OCI-LY1 (cell line): ENCODE data around the gene PSMD5.
A peak's percentile ranks its signal among the peaks of the same experiment; 100 is the strongest.

Experiments
- H2AFZ ChIP-seq: fragments of 200-600 bp; sonication (generic), shearing (Covaris generic); 2 replicates; pipeline ENCODE4 v1.6.0; 2014; ENCODE audit warnings: antibody characterized with exemption, mild to moderate bottlenecking, low read length
- H3F3A ChIP-seq: fragments of 200-600 bp; sonication (generic), shearing (Covaris generic); 2 replicates; pipeline ENCODE4 v1.6.0; 2014; ENCODE audit warnings: mild to moderate bottlenecking, antibody characterized with exemption, low read length, moderate library complexity; ENCODE audit not compliant: insufficient read depth
- H3K27ac ChIP-seq: fragments of 200-600 bp; sonication (generic); 2 replicates; pipeline ENCODE4 v1.5.1; 2014; ENCODE audit warnings: low read length, mixed run types, mild to moderate bottlenecking, low read depth; ENCODE audit not compliant: poor library complexity, severe bottlenecking
- H3K27me3 ChIP-seq: fragments of 200-600 bp; sonication (generic); 2 replicates; pipeline ENCODE4 v1.6.0; 2014; ENCODE audit warnings: antibody characterized with exemption, mild to moderate bottlenecking, low read length, moderate library complexity; ENCODE audit not compliant: insufficient read depth
- H3K36me3 ChIP-seq: fragments of 200-600 bp; sonication (generic); 2 replicates; pipeline ENCODE4 v1.6.1; 2014; ENCODE audit warnings: mild to moderate bottlenecking, antibody characterized with exemption, low read length, moderate library complexity, mixed read lengths; ENCODE audit not compliant: insufficient read depth
- H3K4me1 ChIP-seq: fragments of 200-600 bp; sonication (generic); 2 replicates; pipeline ENCODE4 v1.5.1; 2014; ENCODE audit warnings: mild to moderate bottlenecking, low read length, moderate library complexity; ENCODE audit not compliant: insufficient read depth, severe bottlenecking
- H3K4me2 ChIP-seq: fragments of 200-600 bp; sonication (generic), shearing (Covaris generic); 2 replicates; pipeline ENCODE4 v1.6.1; 2014; ENCODE audit warnings: low read length
- H3K4me3 ChIP-seq: fragments of 200-600 bp; sonication (generic); 2 replicates; pipeline ENCODE4 v1.5.1; 2014; ENCODE audit warnings: low read length, low read depth, mild to moderate bottlenecking, mixed read lengths; ENCODE audit not compliant: poor library complexity, severe bottlenecking
- H3K79me2 ChIP-seq: fragments of 200-600 bp; shearing (Covaris generic); 2 replicates; pipeline ENCODE4 v1.6.1; 2016; ENCODE audit warnings: mixed run types, low read length, mixed read lengths; ENCODE audit not compliant: insufficient read depth
- H3K9ac ChIP-seq: fragments of 200-600 bp; sonication (generic), shearing (Covaris generic); 2 replicates; pipeline ENCODE4 v1.6.1; 2014; ENCODE audit warnings: mild to moderate bottlenecking, low read length, mixed read lengths
- H3K9me2 ChIP-seq: fragments of 200-600 bp; sonication (generic), shearing (Covaris generic); 2 replicates; pipeline ENCODE4 v1.6.1; 2014; ENCODE audit warnings: low read depth, mild to moderate bottlenecking, low read length, mixed read lengths
- H3K9me3 ChIP-seq: fragments of 200-600 bp; shearing (Covaris generic); 2 replicates; pipeline ENCODE4 v1.6.1; 2014; ENCODE audit warnings: low read length, mixed read lengths
- H4K20me1 ChIP-seq: fragments of 200-600 bp; sonication (generic), shearing (Covaris generic); 2 replicates; pipeline ENCODE4 v1.6.0; 2016; ENCODE audit warnings: mild to moderate bottlenecking, low read length; ENCODE audit not compliant: insufficient read depth
- EZH2 ChIP-seq: fragments of 200-600 bp; sonication (generic), shearing (Covaris generic); IDR thresholded peaks from 2 replicates; pipeline ENCODE4 v1.8.0; 2017; ENCODE audit warnings: borderline replicate concordance, mixed run types, mild to moderate bottlenecking, antibody characterized with exemption, low read length, moderate library complexity, mixed read lengths
- TF ChIP-seq, protein P1 (sequence below): fragments of 200-600 bp; sonication (generic), shearing (Covaris generic); IDR thresholded peaks from 2 replicates; pipeline ENCODE4 v1.5.1; 2017; ENCODE audit warnings: mild to moderate bottlenecking, antibody characterized with exemption, low read length, moderate library complexity, mixed read lengths

Gene PSMD5

DNA sequence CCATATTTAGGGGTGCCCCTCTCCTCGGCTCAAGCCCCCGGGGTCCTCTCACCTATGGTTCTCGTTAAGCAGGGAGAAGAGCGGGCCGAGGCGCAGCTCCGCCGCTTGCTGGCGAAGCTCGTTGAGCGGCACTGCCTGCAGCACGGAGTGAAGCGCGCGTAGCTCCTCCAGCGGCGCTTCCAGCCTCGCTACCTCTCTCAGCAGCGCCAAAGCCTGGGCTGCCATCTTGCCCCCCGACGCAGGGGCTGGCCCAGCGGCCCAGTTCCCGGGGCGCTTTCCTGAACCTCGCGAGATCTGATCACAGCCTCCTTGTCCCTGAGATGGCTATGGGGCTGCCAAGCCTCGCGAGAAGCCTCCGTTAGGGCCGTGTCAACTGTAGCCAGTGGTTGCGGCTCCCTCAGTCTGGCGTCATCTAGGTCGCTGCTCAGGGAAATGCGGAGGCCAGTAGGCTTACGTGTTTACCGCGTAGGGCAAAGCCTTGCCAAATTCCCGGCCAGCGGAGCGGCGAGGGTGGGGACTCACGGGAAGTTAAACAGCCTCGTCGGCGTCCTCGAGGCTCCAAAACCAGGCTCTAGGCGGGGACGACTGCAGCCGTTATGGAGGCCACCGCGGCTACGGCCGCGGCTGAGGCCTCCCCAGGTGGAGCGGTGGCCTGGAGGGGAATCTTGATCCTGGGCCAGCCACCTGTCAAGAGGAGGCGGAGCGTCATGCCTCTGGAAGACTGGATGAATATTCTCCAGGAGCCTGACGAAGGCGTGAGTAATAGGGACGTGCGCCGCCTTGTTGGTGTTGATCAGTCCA lies at the start of gene PSMD5:
Gene PSMD5 (minus strand): TSS at position 238 of the 801 bp plus-strand sequence. CDS start 13 bp downstream, at position 225.
- Histone ChIP-seq H3K36me3 (peaks cover 53% of the 10 kb centered on the region), H4K20me1 (no peaks in the 10 kb centered on the region), H3K9ac (peak within 1 kb of the TSS; percentile 93), H3K27me3 (no peaks in the 10 kb centered on the region), H2AFZ (0 out of 2 replicates have a peak within 1 kb of the TSS, but pooled peaks have one; percentile 2), H3K4me1 (peaks cover 31% of the 10 kb centered on the region), H3K9me3 (no peaks in the 10 kb centered on the region; the same call in 1 of the 2 replicates), H3K4me3 (peak within 1 kb of the TSS; percentile 82), H3K9me2 (no peaks in the 10 kb centered on the region), H3K27ac (peak within 1 kb of the TSS; percentile 52), H3K4me2 (peak within 1 kb of the TSS; percentile 72), H3K79me2 (peaks cover 43% of the 10 kb centered on the region), H3F3A (no peaks in the 10 kb centered on the region)
- TF ChIP-seq, protein P1, sequence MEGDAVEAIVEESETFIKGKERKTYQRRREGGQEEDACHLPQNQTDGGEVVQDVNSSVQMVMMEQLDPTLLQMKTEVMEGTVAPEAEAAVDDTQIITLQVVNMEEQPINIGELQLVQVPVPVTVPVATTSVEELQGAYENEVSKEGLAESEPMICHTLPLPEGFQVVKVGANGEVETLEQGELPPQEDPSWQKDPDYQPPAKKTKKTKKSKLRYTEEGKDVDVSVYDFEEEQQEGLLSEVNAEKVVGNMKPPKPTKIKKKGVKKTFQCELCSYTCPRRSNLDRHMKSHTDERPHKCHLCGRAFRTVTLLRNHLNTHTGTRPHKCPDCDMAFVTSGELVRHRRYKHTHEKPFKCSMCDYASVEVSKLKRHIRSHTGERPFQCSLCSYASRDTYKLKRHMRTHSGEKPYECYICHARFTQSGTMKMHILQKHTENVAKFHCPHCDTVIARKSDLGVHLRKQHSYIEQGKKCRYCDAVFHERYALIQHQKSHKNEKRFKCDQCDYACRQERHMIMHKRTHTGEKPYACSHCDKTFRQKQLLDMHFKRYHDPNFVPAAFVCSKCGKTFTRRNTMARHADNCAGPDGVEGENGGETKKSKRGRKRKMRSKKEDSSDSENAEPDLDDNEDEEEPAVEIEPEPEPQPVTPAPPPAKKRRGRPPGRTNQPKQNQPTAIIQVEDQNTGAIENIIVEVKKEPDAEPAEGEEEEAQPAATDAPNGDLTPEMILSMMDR = no peak
- TF ChIP-seq EZH2 = no peak

DNA sequence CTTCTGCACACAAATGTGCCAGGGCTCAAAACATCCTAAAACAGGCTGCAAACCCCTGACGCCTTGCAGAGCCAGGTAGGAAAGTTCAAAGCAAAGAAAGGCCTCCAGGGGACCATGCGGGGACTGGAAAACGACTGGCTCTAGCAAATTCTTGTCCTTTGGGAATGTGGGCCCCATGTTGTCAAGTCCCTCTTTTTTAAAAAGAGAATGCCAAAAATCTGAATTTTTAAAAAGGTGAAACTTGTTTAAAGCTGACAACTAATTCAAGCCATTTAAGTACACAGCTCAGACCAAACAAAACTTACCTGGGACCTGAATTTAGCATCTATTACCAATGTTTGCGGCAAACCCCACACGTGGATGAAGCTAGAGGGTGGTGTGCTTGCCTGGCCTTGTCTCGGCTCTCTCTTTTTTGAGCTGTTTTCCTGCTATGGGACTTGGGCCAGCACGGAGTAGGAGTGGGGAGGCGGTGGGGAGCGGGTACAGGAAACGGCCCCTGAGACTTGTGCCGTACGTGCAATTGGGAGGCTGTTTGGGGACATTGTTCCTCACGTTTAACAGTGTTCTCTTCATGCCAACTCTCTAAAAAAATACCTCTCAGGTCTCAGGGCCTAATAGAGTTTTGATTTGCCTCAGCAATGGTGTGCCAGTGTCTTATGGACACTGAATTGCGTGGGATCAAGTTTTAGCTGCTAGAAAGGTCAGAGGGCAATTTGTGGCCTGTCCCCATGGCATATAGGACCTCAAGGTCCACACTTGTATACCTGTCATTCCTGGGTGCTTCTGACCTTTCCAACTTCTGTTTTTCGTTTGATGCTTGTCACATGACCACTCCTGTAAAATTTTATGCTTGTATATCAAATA lies 49.4 kb upstream of the PSMD5 start:
- Histone ChIP-seq H4K20me1 (no peaks in the 10 kb centered on the region), H3K27ac (peak overlapping the region; percentile 95), H3K4me3 (no peak overlapping the region), H3K79me2 (no peaks in the 10 kb centered on the region), H3K9me2 (no peaks in the 10 kb centered on the region), H2AFZ (no peak overlapping the region), H3F3A (no peaks in the 10 kb centered on the region), H3K36me3 (no peaks in the 10 kb centered on the region), H3K4me2 (peak overlapping the region; percentile 35), H3K27me3 (no peaks in the 10 kb centered on the region), H3K9ac (peak overlapping the region; percentile 50), H3K4me1 (peaks cover 61% of the 10 kb centered on the region), H3K9me3 (no peaks in the 10 kb centered on the region)
- TF ChIP-seq EZH2 = no peak
- TF ChIP-seq, protein P1 = no peak

DNA sequence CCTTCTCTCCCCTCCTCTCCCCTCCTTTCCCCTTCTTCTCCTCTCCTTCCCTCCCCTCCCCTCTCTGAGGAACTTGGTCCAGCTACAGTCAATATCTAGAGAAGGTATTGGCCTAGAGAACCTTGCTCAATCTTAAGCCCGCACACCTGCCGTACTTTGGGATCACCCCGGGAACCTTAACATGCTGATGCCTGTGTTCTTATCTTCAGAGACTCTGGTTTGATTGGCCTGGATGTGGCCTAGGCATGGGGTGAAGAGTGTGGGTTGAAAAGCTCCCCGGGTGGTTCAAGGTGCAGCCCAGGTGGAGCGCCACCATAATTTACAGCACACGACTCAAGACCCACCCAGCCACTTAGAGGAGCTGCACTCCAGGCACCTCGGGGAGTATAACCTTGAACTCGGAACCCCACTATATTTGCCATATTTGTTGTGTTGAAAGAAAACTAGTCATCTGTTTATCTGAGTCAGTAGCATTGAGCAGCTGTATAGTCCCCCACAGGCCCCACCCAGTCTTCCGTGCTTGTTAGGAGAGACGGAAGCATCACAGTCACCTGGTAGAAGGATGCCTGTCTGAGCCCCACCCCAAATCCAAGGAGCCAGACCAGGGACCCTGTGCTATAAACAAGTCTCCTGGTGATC lies 48.6 kb upstream of the PSMD5 start:
- no peaks in the 10 kb centered on the region for H3K9me3 ChIP-seq
- H3K4me3 ChIP-seq = no peak overlapping the region
- no peaks in the 10 kb centered on the region for H3K36me3 ChIP-seq
- peak overlapping the region; percentile 50 for H3K9ac ChIP-seq
- H3K9me2 ChIP-seq = no peaks in the 10 kb centered on the region
- peaks cover 63% of the 10 kb centered on the region for H3K4me1 ChIP-seq
- peak overlapping the region; percentile 35 for H3K4me2 ChIP-seq
- H4K20me1 ChIP-seq = no peaks in the 10 kb centered on the region
- no peak for TF ChIP-seq EZH2
- TF ChIP-seq, protein P1 = no peak
- H3K79me2 ChIP-seq = no peaks in the 10 kb centered on the region
- H2AFZ ChIP-seq = no peak overlapping the region
- H3F3A ChIP-seq = no peaks in the 10 kb centered on the region
- peak overlapping the region; percentile 95 for H3K27ac ChIP-seq
- no peaks in the 10 kb centered on the region for H3K27me3 ChIP-seq
